B cell (primary cell): ENCODE data around the gene PDZD2. TPM values are rescaled to one million over a fixed set of nuclear protein-coding genes. Genes with fewer than 3 reads are reported as not detected.

ENCODE experiments used
- ATAC-seq: fragments of 200-7000 bp; cut with Tn5 transposase; one replicate; pipeline ENCODE4 v1.10.0; 2021; ENCODE audit warnings: low read depth, mild to moderate bottlenecking, moderate number of reproducible peaks, moderate library complexity
- CTCF ChIA-PET: fragments of 350-600 bp; sonication (Branson Sonifier 250); formaldehyde crosslinking; loops from one replicate; lab custom pipeline; 2021; ENCODE audit warnings: antibody characterized with exemption, inconsistent platforms; lab: Charles Lee
- POLR2A ChIA-PET: fragments of 350-600 bp; sonication (Branson Sonifier 250); formaldehyde crosslinking; loops from one replicate; lab custom pipeline; 2021; ENCODE audit warnings: antibody characterized with exemption; lab: Charles Lee
- DNase-seq: peaks from one replicate; pipeline ENCODE4 v3.0.0; 2013
- H2AFZ ChIP-seq: 2 replicates; pipeline ENCODE4 v1.6.1; 2012; ENCODE audit warnings: mild to moderate bottlenecking, low read depth, low read length; ENCODE audit not compliant: insufficient read depth, poor library complexity, severe bottlenecking
- H3K27ac ChIP-seq, 2 donors: 1 replicate in 1 of 2; 2 replicates in 1 of 2; pipeline ENCODE4 v1.5.1; 2012 to 2013; ENCODE audit warnings: low read length in 2 of 2, mild to moderate bottlenecking in 2 of 2, moderate library complexity in 1 of 2
- H3K27me3 ChIP-seq, 4 experiments: fragments of 200-600 bp in 1 of 4; sonication (generic) in 1 of 4; replicated peaks in 1 of 4; 1 replicate in 2 of 4; 2 replicates in 2 of 4; pipeline versions ENCODE4 v1.6.1 to v1.7.0; 2013 to 2016; ENCODE audit warnings: low read length in 3 of 4, mild to moderate bottlenecking in 2 of 4, mixed read lengths in 1 of 4, moderate library complexity in 1 of 4; ENCODE audit not compliant: insufficient read depth in 4 of 4, control insufficient read depth in 3 of 4; ENCODE audit errors: control extremely low read depth in 1 of 4
- H3K36me3 ChIP-seq, 2 experiments: replicated peaks in 1 of 2; 1 replicate in 1 of 2; 2 replicates in 1 of 2; pipeline versions ENCODE4 v1.6.1 to v1.7.1; 2013; ENCODE audit warnings: low read length in 1 of 2; ENCODE audit not compliant: insufficient read depth in 2 of 2, control insufficient read depth in 1 of 2; ENCODE audit errors: control extremely low read depth in 1 of 2, extremely low read depth in 1 of 2
- H3K4me1 ChIP-seq, 2 donors: fragments of 200-600 bp in 1 of 2; sonication (generic) in 1 of 2; 1 replicate in 1 of 2; 2 replicates in 1 of 2; pipeline versions ENCODE4 v1.5.1 to v1.6.1; 2013 to 2017; ENCODE audit warnings: low read length in 2 of 2; ENCODE audit not compliant: control insufficient read depth in 2 of 2, insufficient read depth in 2 of 2
- H3K4me2 ChIP-seq: replicated peaks from 2 replicates; pipeline ENCODE3; 2012; ENCODE audit warnings: mild to moderate bottlenecking, low read depth, low read length; ENCODE audit not compliant: poor library complexity, severe bottlenecking
- H3K4me3 ChIP-seq, 5 experiments: fragments of 200-600 bp in 1 of 5; sonication (generic) in 1 of 5; 1 replicate in 3 of 5; 2 replicates in 2 of 5; pipeline versions ENCODE4 v1.5.1 to v1.7.0; 2011 to 2016; ENCODE audit warnings: low read length in 4 of 5, mild to moderate bottlenecking in 4 of 5, low read depth in 2 of 5, control low read depth in 1 of 5, moderate library complexity in 1 of 5; ENCODE audit not compliant: insufficient read depth in 1 of 5; ENCODE audit errors: control extremely low read depth in 1 of 5, extremely low read depth in 1 of 5
- H3K79me2 ChIP-seq: fragments of 200-600 bp; sonication (generic); one replicate; pipeline ENCODE4 v1.6.0; 2016; ENCODE audit warnings: low read length; ENCODE audit not compliant: control insufficient read depth, insufficient read depth
- H3K9ac ChIP-seq: fragments of 200-600 bp; sonication (generic); 2 replicates; pipeline ENCODE4 v1.6.1; 2017; ENCODE audit warnings: mild to moderate bottlenecking, low read length, moderate library complexity
- H3K9me3 ChIP-seq, 3 donors: one replicate each; pipeline versions ENCODE4 v1.6.1 to v1.7.1; 2013; ENCODE audit warnings: low read length in 2 of 3; ENCODE audit not compliant: control insufficient read depth in 2 of 3, insufficient read depth in 1 of 3; ENCODE audit errors: control extremely low read depth in 1 of 3
- H4K20me1 ChIP-seq: 2 replicates; pipeline ENCODE4 v1.6.0; 2012; ENCODE audit warnings: mild to moderate bottlenecking, low read length; ENCODE audit not compliant: insufficient read depth, control insufficient read depth, poor library complexity, severe bottlenecking
- H3K27ac Mint-ChIP-seq: one replicate; pipeline ENCODE4 v1.8.0; 2021; ENCODE audit warnings: mixed read lengths
- H3K27me3 Mint-ChIP-seq: one replicate; pipeline ENCODE4 v1.8.0; 2021; ENCODE audit warnings: mixed read lengths
- H3K4me1 Mint-ChIP-seq: one replicate; pipeline ENCODE4 v1.8.0; 2021; ENCODE audit warnings: mixed read lengths
- H3K4me3 Mint-ChIP-seq: one replicate; pipeline ENCODE4 v1.8.0; 2021; ENCODE audit warnings: mixed read lengths
- H3K9me3 Mint-ChIP-seq: one replicate; pipeline ENCODE4 v1.8.0; 2022; ENCODE audit warnings: mixed read lengths; ENCODE audit not compliant: insufficient read depth
- EZH2 ChIP-seq: IDR thresholded peaks from 2 replicates; pipeline ENCODE4 v1.6.1; 2012; ENCODE audit warnings: borderline replicate concordance, low read depth, mild to moderate bottlenecking, moderate library complexity, low read length; ENCODE audit not compliant: insufficient read depth, poor library complexity, severe bottlenecking
- WGBS: methylation state at CpG from one replicate; pipeline ENCODE4 v1.1.5; 2013; ENCODE audit warnings: missing lambda C conversion rate; ENCODE audit not compliant: insufficient coverage; 5-methylcytosine and 5-hydroxymethylcytosine counted together
- intact Hi-C: fragments of 100-400 bp; cut with micrococcal nuclease; formaldehyde crosslinking; loops from one replicate; pipeline ENCODE4 v1.10.0; 2022
- polyA plus RNA-seq: library from polyadenylated mRNA; depleted of rRNA; stranded (reverse); fragments of >200 nt; gene quantifications from 2 replicates; pipeline ENCODE4 v1.2.3, GENCODE V29; 2012
- total RNA-seq, 2 donors: library from RNA; stranded (reverse); fragments of 120-200 nt in 1 of 2; gene quantifications; 1 replicate in 1 of 2; 2 replicates in 1 of 2; pipeline versions ENCODE4 v1.2.3 to v1.2.4, GENCODE V29; 2013 to 2022
- TF ChIP-seq, protein P1 (sequence below): fragments of 200-600 bp; IDR thresholded peaks from one replicate; pipeline ENCODE4 v1.8.0; 2022; ENCODE audit warnings: antibody characterized with exemption, mild to moderate bottlenecking

Gene PDZD2
- total and polyA plus RNA-seq, 2 donors (not counting 1 experiment from before 2014, with no cell fraction given): not detected

DNA sequence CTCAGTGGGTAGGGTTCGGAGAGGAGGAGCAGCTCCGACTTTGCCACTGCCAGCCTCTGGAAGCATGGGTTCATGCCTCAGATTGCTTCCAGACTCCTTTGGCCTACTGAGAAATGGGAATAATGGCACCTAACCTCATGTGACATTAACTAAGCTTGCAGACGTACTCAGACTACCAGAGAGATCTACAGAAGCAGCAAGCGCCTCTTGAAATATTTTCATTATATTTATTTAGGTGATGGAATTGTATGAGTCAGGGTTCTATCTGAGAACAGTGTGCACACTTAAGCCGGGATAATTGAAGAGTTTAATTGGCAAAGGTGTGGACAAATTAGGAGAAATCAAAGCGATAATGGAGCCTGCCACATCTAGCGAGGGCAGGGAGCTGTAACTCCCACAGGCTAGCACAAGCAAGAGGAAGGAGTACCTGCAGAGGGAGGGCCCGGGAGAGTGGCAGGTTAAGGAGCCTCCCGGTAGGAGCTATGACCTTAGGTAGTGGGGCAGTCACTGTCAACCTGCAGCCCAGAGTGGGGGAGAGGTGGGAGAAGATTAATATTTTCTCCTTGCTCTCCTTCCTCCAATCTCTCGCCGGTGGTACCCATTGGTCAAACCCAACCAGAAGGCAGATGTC is 12.2 kb upstream of the PDZD2 start:
- Histone ChIP-seq H3K9me3 (no peaks in the 10 kb centered on the region), H3K79me2 (no peaks in the 10 kb centered on the region), H2AFZ (no peak overlapping the region), H3K27me3 (peaks cover 0 to 4% (median 0%) of the 10 kb centered on the region in 4 experiments), H3K4me3 (no peak overlapping the region), H3K4me2 (no peak overlapping the region), H4K20me1 (no peaks in the 10 kb centered on the region), H3K27ac (no peak overlapping the region), H3K36me3 (no peaks in the 10 kb centered on the region), H3K9ac (no peak overlapping the region), H3K4me1 (no peaks in the 10 kb centered on the region)
- POLR2A ChIA-PET: no interaction called here
- CTCF ChIA-PET: no interaction called here
- Mint-ChIP-seq H3K9me3 (no peaks in the 10 kb centered on the region), H3K4me1 (no peaks in the 10 kb centered on the region), H3K4me3 (no peak overlapping the region), H3K27me3 (peaks cover 26% of the 10 kb centered on the region), H3K27ac (no peak overlapping the region)
- intact Hi-C loops: no loop called here
- TF ChIP-seq EZH2: no peak
- TF ChIP-seq, protein P1, sequence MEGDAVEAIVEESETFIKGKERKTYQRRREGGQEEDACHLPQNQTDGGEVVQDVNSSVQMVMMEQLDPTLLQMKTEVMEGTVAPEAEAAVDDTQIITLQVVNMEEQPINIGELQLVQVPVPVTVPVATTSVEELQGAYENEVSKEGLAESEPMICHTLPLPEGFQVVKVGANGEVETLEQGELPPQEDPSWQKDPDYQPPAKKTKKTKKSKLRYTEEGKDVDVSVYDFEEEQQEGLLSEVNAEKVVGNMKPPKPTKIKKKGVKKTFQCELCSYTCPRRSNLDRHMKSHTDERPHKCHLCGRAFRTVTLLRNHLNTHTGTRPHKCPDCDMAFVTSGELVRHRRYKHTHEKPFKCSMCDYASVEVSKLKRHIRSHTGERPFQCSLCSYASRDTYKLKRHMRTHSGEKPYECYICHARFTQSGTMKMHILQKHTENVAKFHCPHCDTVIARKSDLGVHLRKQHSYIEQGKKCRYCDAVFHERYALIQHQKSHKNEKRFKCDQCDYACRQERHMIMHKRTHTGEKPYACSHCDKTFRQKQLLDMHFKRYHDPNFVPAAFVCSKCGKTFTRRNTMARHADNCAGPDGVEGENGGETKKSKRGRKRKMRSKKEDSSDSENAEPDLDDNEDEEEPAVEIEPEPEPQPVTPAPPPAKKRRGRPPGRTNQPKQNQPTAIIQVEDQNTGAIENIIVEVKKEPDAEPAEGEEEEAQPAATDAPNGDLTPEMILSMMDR: no peak
- ATAC-seq (no peak), DNase-seq (no peak)
- WGBS: 98% methylated on average over 4 of the region's 11 CpGs

DNA sequence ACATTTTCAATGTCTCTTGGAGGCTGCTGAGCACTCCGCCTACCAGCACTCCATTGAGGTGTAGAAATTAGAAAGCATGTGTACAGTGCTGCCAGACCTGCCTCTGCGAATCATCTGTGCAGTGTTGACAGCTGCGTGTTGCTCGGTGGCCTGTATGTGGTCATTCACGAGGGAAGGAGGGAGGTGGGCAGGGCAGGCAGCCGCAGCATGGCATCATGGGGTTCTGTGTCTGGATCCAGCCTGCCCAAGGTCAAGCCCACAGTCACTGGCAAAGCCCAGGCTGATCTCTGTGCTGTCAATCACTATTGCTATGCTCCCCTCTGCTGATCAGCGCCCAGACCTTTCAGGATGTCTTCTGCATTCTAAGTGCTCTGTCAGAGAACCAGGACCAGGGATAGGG is 8.0 kb upstream of the PDZD2 start:
- Histone ChIP-seq H3K9me3 (no peaks in the 10 kb centered on the region), H2AFZ (no peak overlapping the region), H3K27me3 (peaks cover 0 to 4% (median 0%) of the 10 kb centered on the region in 4 experiments), H3K4me3 (no peak overlapping the region), H3K4me1 (no peaks in the 10 kb centered on the region), H3K9ac (no peak overlapping the region), H3K79me2 (no peaks in the 10 kb centered on the region), H3K27ac (no peak overlapping the region), H3K4me2 (no peak overlapping the region), H3K36me3 (no peaks in the 10 kb centered on the region), H4K20me1 (no peaks in the 10 kb centered on the region)
- ATAC-seq (no peak), DNase-seq (no peak)
- no peaks in the 10 kb centered on the region for H3K9me3 Mint-ChIP-seq
- no peak overlapping the region for H3K4me3 Mint-ChIP-seq
- CTCF ChIA-PET: no interaction called here
- TF ChIP-seq, protein P1: no peak
- no peak for TF ChIP-seq EZH2
- intact Hi-C loops: no loop called here
- POLR2A ChIA-PET: no interaction called here
- H3K4me1 Mint-ChIP-seq: no peaks in the 10 kb centered on the region
- H3K27me3 Mint-ChIP-seq: peaks cover 36% of the 10 kb centered on the region
- WGBS: 98% methylated on average over 6 of the region's 7 CpGs
- no peak overlapping the region for H3K27ac Mint-ChIP-seq
